Ovary (tissue), 9 donors: ENCODE results near the gene PABPN1. TPM values are rescaled to one million over a fixed set of nuclear protein-coding genes. Genes with fewer than 3 reads are reported as not detected.

Experiments used
- DNase-seq, 5 donors: peaks; one replicate each; pipeline ENCODE4 v3.0.0-alpha.2; 2019 to 2020
- H3K27ac ChIP-seq, 2 donors: fragments of 200-600 bp; one replicate each; pipeline versions ENCODE4 v1.5.1 to v1.8.0; 2019 to 2022
- H3K27me3 ChIP-seq: fragments of 200-600 bp; one replicate; pipeline ENCODE4 v1.8.0; 2022
- H3K36me3 ChIP-seq: fragments of 200-600 bp; sonication (generic); one replicate; pipeline ENCODE4 v1.5.1; 2019
- H3K4me1 ChIP-seq: one replicate; pipeline ENCODE4 v1.8.1; 2013; ENCODE audit warnings: mild to moderate bottlenecking, moderate library complexity; ENCODE audit not compliant: insufficient read depth
- H3K4me3 ChIP-seq: fragments of 200-600 bp; sonication (generic); one replicate; pipeline ENCODE4 v1.5.1; 2017
- H3K9me3 ChIP-seq, 2 donors: fragments of 200-600 bp in 1 of 2; sonication (generic) in 1 of 2; one replicate each; pipeline versions ENCODE4 v1.5.1 to v1.8.1; 2013 to 2019; ENCODE audit warnings: mild to moderate bottlenecking in 1 of 2, moderate library complexity in 1 of 2
- EP300 ChIP-seq: sonication (generic); formaldehyde crosslinking; IDR thresholded peaks from one replicate; pipeline ENCODE4 v1.6.1; 2017; ENCODE audit warnings: antibody characterized with exemption
- POLR2A ChIP-seq: fragments of 450-650 bp; IDR thresholded peaks from one replicate; pipeline ENCODE4 v1.6.1; 2017; ENCODE audit warnings: antibody characterized with exemption, mild to moderate bottlenecking, moderate library complexity
- WGBS, 3 donors: extraction: QIAGEN DNeasy Blood & Tissue Kit in 1 of 3; methylation state at CpG; one replicate each; pipeline versions ENCODE4 v1.1.5 to v1.1.7; 2013 to 2017; 5-methylcytosine and 5-hydroxymethylcytosine counted together
- intact Hi-C, 4 donors: fragments of 100-400 bp; cut with DNase I; formaldehyde crosslinking; loops; one replicate each; pipeline versions ENCODE4 v1.11.0 to v1.15.1; 2022 to 2023
- polyA plus RNA-seq, 2 donors: library from polyadenylated mRNA; stranded (reverse); fragments of 200-250 nt in 1 of 2; fragments of 350-450 nt in 1 of 2; fragmentation: Illumina TruSeq in 1 of 2; extraction: RNeasy Lipid Tissue Mini Kit (QIAGEN cat#74804) in 1 of 2; gene quantifications; one replicate each; pipeline ENCODE4 v1.2.3, GENCODE V29; 2013 to 2014
- total RNA-seq, 7 donors: library from RNA; depleted of rRNA in 2 of 7; stranded (reverse); fragments of >200 nt in 2 of 7; fragmentation: NEBNext Ultra II Directional in 3 of 7; extraction: Animal tissue kit (Norgen Biotek cat#: 25700) in 3 of 7; gene quantifications; one replicate each; pipeline versions ENCODE4 v1.1.0 to v1.2.4, GENCODE V29; 2016 to 2023
- TF ChIP-seq, protein P1 (sequence below), 3 donors: fragments of 450-650 bp in 2 of 3; fragments of 200-600 bp in 1 of 3; IDR thresholded peaks; one replicate each; pipeline versions ENCODE4 v1.5.1 to v1.8.0; 2016 to 2022; ENCODE audit warnings: antibody characterized with exemption in 3 of 3, mild to moderate bottlenecking in 1 of 3
- donor health status: DM: no; HTN: no; CAD: no; lungs with moderate emphysema.
- donor health status: DM: no; HTN: no; CAD: no.
- donor health status: Bipolar disorder and iron deficiency.
- donor health status: DM: yes; HTN: yes; CAD: no.
- donor health status: DM: no; HTN: no; CAD: no.
- donor health status: DM: yes; HTN: yes; CAD: no.

Gene PABPN1
- total and polyA plus RNA-seq, 9 donors, result 37.2 to 164 (median 136) TPM

DNA sequence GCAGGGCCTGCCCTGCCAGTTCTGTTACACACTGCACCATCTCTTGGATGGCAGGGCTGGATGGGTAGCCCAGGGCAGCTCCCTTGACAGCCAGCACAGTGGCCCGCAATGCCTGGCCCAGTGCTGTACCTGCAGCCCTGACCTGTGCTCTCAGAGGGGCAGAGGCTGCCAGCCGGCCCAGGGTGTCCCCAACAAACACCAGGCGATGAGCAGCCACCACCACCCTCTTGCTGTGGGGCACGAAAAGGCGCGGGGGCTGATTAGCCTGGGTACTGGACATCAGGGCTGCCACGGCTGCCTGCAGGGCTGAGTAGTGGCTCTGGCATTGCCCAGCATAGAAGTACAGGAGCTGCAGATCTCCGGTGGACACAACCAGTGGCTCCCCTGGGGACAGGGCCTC lies 36.0 kb downstream of the PABPN1 start:
- Histone ChIP-seq H3K27ac (no peak overlapping the region), H3K27me3 (no peaks in the 10 kb centered on the region), H3K9me3 (no peaks in the 10 kb centered on the region), H3K4me1 (no peaks in the 10 kb centered on the region), H3K4me3 (no peak overlapping the region), H3K36me3 (no peaks in the 10 kb centered on the region)
- no peak for TF ChIP-seq EP300
- no peak for TF ChIP-seq POLR2A
- TF ChIP-seq, protein P1, sequence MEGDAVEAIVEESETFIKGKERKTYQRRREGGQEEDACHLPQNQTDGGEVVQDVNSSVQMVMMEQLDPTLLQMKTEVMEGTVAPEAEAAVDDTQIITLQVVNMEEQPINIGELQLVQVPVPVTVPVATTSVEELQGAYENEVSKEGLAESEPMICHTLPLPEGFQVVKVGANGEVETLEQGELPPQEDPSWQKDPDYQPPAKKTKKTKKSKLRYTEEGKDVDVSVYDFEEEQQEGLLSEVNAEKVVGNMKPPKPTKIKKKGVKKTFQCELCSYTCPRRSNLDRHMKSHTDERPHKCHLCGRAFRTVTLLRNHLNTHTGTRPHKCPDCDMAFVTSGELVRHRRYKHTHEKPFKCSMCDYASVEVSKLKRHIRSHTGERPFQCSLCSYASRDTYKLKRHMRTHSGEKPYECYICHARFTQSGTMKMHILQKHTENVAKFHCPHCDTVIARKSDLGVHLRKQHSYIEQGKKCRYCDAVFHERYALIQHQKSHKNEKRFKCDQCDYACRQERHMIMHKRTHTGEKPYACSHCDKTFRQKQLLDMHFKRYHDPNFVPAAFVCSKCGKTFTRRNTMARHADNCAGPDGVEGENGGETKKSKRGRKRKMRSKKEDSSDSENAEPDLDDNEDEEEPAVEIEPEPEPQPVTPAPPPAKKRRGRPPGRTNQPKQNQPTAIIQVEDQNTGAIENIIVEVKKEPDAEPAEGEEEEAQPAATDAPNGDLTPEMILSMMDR (IDR thresholded peaks at IDR 0.05), result no peak
- intact Hi-C loops, result no loop called here
- DNase-seq, result no peak
- WGBS, 3 donors, result 77 to 87% (median 80%) methylated on average over 8 of the region's 8 CpGs

DNA sequence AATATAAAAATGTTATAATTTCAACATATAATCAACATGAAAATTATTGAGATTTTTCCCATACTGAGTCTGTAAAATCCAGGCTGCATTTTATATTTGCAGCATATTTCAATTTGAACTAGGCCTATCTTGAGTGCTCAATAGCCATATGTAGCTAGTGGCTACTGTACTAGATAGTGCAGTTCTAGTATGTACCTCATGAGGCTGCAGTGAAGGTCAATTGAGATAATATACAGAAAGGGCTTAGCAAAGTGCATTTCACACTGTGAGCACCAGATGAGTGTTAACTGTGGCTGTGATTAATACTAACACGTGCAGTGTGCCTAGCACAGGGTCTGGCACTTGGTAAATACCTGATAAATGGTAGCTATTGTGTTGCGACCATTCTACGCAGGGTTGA lies 36.8 kb downstream of the PABPN1 start:
- DNase-seq, result no peak
- Histone ChIP-seq H3K4me1 (no peaks in the 10 kb centered on the region), H3K27ac (no peak overlapping the region), H3K9me3 (no peaks in the 10 kb centered on the region), H3K27me3 (no peaks in the 10 kb centered on the region), H3K4me3 (no peak overlapping the region), H3K36me3 (no peaks in the 10 kb centered on the region)
- 53 to 59% (median 58%) methylated on average over 3 of the region's 3 CpGs for WGBS, 3 donors
- intact Hi-C loops, result no loop called here
- TF ChIP-seq, protein P1 (IDR thresholded peaks at IDR 0.05), result no peak
- TF ChIP-seq POLR2A (no peak), EP300 (no peak)

DNA sequence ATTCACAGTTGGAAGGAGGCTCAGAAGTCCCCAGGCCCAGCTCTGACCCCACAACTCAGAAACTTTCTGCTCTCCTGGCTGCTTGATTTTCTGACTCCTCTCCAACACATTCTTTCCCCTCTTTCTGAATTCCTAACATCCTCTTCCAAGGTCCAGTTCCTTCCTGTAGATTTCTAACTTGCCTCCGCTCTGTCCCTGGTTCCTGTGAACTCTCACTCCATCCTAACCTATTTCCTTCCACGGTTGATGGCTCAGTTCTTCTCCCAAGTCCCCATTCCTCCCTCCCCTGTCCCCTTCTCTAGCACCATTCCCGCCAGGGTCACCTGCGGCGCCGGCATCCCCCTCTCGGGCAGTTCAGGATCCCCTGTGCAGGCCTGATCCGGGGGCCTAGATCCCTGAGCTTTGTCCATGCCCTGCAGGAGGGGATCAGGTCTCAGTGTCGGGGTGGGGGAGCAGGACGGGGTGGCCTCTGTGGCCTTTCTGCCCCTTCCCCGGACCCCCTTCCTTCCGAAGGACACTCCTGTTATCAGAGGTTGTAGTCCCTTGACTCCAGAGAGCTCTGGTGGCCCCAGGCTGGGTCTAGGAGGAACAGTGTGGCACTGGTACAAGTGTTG lies 37.4 kb downstream of the PABPN1 start:
- intact Hi-C loops, result no loop called here
- Histone ChIP-seq H3K27ac (no peak overlapping the region), H3K9me3 (no peaks in the 10 kb centered on the region), H3K4me1 (no peaks in the 10 kb centered on the region), H3K36me3 (no peaks in the 10 kb centered on the region), H3K4me3 (no peak overlapping the region), H3K27me3 (no peaks in the 10 kb centered on the region)
- no peak for DNase-seq
- 64 to 73% (median 69%) methylated on average over 12 of the region's 12 CpGs for WGBS, 3 donors
- TF ChIP-seq EP300 (no peak), POLR2A (no peak)
- TF ChIP-seq, protein P1 (IDR thresholded peaks at IDR 0.05), result no peak

DNA sequence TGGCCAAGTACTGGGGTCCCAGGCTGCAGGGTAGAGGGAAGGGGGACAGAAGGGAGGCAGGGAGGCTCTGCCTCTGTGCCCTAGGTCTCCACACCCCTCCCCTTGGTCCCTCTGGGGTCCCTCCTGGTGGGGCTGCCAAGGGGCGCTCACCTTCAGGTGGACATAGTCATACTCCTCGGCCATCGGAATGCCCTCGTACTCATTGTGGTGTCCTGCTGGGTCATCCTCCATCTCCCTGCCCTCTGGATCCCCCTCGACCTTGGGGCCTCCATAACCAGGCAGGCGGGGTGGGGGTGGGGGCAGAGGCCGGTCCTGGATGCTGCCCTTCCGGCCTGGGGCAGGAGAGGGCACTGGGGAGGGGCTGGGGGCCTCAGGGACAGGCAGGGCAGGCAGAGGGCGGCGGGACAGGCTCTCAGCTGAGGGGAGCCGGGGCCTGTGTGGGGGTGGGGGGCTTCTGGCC lies 37.9 kb downstream of the PABPN1 start:
- 73 to 80% (median 80%) methylated on average over 11 of the region's 11 CpGs for WGBS, 3 donors
- no peak overlapping the region for H3K27ac ChIP-seq
- no peak for DNase-seq

More for the DNA sequence above, 37.9 kb downstream of the PABPN1 start:
- no peaks in the 10 kb centered on the region for H3K4me1 ChIP-seq
- no peaks in the 10 kb centered on the region for H3K36me3 ChIP-seq
- intact Hi-C loops, result no loop called here
- H3K4me3 ChIP-seq, result no peak overlapping the region
- H3K9me3 ChIP-seq, result no peaks in the 10 kb centered on the region
- TF ChIP-seq EP300 (no peak), POLR2A (no peak)
- TF ChIP-seq, protein P1 (IDR thresholded peaks at IDR 0.05), result no peak
- no peaks in the 10 kb centered on the region for H3K27me3 ChIP-seq
